Esophagus squamous epithelium (tissue), 4 donors: ENCODE data around the gene LDLRAD4.

Source experiments
- CTCF ChIP-seq, 6 experiments: fragments of 450-650 bp in 4 of 6; fragments of 200-600 bp in 2 of 6; sonication (generic) in 2 of 6; IDR thresholded peaks; one replicate each; pipeline ENCODE4 v1.5.1; 2016 to 2019; ENCODE audit warnings: antibody characterized with exemption in 6 of 6, mild to moderate bottlenecking in 4 of 6, moderate library complexity in 4 of 6
- POLR2A ChIP-seq, 4 donors: fragments of 450-650 bp; IDR thresholded peaks; one replicate each; pipeline ENCODE4 v1.6.1; 2017; ENCODE audit warnings: antibody characterized with exemption in 4 of 4, mild to moderate bottlenecking in 4 of 4, moderate library complexity in 3 of 4

- no peak for TF ChIP-seq CTCF (IDR thresholded peaks at IDR 0.05)
- TF ChIP-seq POLR2A (IDR thresholded peaks at IDR 0.05), result no peak
Measured at GRCh38 chr18:13246121-13246520, 27.6 kb downstream of the LDLRAD4 start.
